ENCODE measurements around the gene RTEL1.
"Not testable (repeated sequence)": the region's sequence is repeated elsewhere in the genome, so short reads cannot be mapped to it uniquely, and the experiment has no call there.

The RTEL1 gene

DNA sequence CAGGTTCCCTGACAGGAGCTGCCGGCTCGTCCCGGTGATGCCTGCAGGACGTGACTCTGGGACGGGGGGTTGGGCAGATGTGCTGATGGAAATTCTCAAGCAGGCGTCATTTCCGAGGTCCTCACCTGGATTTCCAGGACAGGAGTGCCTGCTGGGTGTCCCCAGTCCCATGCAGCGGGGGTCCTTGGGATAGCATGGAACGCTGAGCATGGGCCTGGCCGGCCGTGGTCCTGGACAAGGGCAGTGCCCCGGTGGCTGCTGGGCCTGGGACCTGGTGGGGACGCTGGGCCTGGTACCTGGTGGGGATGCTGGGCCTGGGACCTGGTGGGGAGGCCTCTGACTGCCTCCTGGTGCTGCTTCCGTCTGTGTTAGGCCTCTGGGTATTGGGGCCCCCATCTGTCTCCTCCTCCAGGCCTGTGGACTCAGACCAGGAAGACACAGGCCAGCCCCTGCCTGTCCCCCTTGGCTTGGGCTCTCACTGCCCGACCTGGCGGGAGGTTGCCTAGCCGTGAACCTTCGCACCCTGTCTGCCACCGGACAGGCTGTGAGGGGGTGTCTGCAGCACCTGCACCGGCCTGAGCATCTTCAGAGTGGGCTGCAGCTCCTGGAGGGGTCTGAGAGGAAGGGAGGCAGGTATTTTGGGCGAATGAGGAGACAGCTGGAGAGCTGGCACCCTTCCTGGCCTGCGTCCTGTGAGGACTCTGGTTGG is 6.2 kb downstream of the RTEL1 start:
- no peaks in the 10 kb centered on the region for H3K9me3 ChIP-seq (ENCODE audit: control insufficient read depth, insufficient read depth, low read length)
- no peak overlapping the region for H3K9ac ChIP-seq (ENCODE audit: low read depth, low read length)
- H3K4me1 ChIP-seq (ENCODE audit: insufficient read depth, low read length): no peaks in the 10 kb centered on the region
- peaks cover 7% of the 10 kb centered on the region; the same call in 1 of the 2 replicates for H3K36me3 ChIP-seq (ENCODE audit: insufficient read depth, low read length)

DNA sequence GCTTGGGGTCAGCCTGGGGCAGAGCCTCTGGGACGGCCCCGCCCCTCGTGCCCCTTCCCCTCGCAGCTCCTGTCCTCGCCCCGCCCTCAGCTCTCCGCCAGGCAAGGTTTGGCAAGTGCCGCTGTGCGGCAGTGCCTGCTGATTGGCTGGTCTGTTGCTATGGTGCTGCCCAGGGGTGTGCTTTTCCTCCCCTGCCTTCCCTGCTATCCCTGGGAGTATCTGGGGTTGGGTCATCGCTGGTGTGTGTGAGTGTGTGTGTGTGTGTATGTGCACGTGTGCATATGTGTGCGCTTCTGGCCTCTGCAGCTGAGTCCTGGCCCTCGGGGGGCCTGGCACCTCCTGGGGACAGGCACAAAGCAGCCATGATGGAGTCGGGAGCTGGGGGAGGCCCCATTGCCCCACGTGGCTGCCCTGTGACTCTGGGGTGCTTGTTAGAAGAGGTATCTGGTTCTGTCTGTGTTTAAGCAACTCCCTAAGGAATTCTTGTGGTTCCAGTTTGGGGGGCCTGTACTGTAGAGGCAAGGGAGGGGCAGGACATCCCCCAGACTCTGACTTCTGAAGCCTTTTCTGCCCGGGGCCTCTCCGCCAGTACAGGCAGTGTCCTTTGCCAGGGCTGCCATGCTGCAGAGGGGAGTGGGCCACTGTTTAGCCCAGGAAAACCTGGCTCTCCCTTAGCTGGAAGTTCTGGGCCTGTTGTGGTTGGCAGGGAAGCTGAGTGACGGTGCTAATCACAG is 6.9 kb downstream of the RTEL1 start:
- H3K9me3 ChIP-seq (ENCODE audit: control insufficient read depth, insufficient read depth, low read length): no peaks in the 10 kb centered on the region
- no peak overlapping the region for H3K9ac ChIP-seq (ENCODE audit: low read depth, low read length)
- peaks cover 7% of the 10 kb centered on the region; the same call in 1 of the 2 replicates for H3K36me3 ChIP-seq (ENCODE audit: insufficient read depth, low read length)
- no peaks in the 10 kb centered on the region for H3K4me1 ChIP-seq (ENCODE audit: insufficient read depth, low read length)

DNA sequence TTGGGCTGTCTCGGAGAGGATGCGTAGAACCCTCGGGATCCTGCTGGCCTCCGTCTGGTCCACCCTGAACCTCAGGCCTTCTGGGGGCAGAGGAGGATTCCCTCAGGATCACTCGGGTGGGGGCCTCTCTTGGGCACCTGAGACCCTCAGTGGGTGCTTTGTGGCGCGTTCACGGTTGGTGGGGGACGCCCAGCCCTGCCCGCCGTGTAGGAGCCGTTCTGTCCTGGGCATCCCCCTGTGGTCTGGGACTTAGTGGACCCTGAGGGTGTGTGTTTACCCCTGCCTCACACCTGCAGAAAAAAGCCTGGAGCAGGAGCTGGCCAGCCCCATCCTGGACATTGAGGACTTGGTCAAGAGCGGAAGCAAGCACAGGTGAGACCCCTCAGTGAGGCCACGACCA is 7.6 kb downstream of the RTEL1 start:
- Histone ChIP-seq H3K4me1 (ENCODE audit: insufficient read depth, low read length) (no peaks in the 10 kb centered on the region), H3K9ac (ENCODE audit: low read depth, low read length) (no peak overlapping the region), H3K9me3 (ENCODE audit: control insufficient read depth, insufficient read depth, low read length) (no peaks in the 10 kb centered on the region), H3K36me3 (ENCODE audit: insufficient read depth, low read length) (peaks cover 10% of the 10 kb centered on the region)

DNA sequence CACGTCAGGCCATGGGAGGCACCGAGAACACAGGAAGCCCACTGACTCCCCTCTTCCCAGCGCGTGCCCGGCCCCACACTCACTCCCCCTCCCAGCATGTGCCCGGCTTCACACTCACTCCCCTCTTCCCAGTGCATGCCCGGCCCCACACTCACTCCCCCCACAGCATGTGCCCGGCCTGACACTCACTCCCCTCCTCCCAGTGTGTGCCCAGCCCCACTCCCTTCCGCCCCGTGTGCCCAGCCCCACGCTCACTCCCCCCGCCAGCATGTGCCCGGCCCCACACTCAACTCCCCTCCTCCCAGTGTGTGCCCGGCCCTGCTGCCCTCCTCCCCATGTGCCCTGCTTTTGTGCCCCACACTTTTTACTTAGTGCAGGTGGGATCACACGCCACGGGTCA is 9.7 kb downstream of the RTEL1 start:
- Histone ChIP-seq H3K9me3 (ENCODE audit: control insufficient read depth, insufficient read depth, low read length) (no peaks in the 10 kb centered on the region), H3K4me1 (ENCODE audit: insufficient read depth, low read length) (no peaks in the 10 kb centered on the region), H3K9ac (ENCODE audit: low read depth, low read length) (no peak overlapping the region), H3K36me3 (ENCODE audit: insufficient read depth, low read length) (peaks cover 7% of the 10 kb centered on the region)

DNA sequence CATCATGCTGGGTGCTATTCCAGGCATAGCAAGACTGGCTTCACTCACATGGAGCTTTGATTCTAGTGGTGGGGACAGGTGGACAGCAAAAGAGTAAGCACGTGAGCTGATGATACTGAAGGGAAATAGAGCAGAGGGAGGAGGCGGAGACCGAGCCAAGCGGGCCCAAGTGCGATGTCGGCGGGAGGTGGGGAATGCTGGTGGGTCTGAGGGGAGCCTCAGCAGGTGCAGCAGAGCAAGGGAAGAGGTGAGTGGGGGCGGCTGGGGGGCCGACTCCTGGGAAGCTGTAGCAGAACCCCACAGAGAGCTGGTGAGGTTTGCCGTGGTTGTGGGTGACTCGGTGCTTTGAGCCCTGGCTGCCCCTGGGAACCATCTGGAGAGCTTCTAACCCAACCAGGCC is 10.2 kb downstream of the RTEL1 start:
- Histone ChIP-seq H3K36me3 (ENCODE audit: insufficient read depth, low read length) (peaks cover 7% of the 10 kb centered on the region), H3K9ac (ENCODE audit: low read depth, low read length) (no peak overlapping the region), H3K9me3 (ENCODE audit: control insufficient read depth, insufficient read depth, low read length) (no peaks in the 10 kb centered on the region), H3K4me1 (ENCODE audit: insufficient read depth, low read length) (no peaks in the 10 kb centered on the region)

DNA sequence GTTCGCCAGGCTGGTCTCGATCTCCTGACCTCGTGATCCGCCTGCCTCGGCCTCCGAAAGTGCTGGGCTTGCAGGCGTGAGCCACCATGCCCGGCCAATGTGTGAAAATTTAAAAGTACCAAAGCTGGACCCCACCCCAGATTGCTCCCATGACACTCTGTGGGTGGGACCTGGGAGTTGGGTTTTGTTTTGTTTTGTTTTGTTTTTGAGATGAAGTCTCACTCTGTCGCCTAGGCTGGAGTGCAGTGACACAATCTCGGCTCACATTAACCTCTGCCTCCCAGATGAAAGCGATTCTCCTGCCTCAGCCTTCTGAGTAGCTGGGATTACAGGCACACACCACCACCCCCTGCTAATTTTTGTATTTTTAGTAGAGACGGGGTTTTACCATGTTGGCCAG is 13.6 kb downstream of the RTEL1 start:
- peaks cover 10% of the 10 kb centered on the region for H3K36me3 ChIP-seq (ENCODE audit: insufficient read depth, low read length)
- H3K4me1 ChIP-seq (ENCODE audit: insufficient read depth, low read length); H3K9me3 ChIP-seq (ENCODE audit: control insufficient read depth, insufficient read depth, low read length); H3K9ac ChIP-seq (ENCODE audit: low read depth, low read length): not testable (repeated sequence)

DNA sequence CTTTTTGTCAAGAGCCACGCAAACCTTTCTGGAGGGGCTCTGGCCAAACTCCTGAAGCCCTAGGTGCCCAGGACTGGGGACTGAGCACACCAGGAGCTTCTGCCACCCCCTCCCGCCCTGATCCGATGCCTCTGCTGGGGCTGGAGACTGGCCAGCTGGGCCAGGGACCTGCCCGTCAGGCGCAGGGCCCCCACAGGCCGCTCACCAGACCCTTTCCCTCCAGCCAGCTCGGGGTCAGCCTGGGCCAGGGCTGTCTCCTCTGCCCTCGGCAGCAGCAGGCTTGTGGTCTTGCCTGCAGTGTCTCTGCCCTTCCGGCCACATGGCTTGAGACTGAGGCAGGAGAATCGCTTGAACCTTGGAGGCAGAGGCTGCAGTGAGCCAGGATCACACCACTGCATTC is 14.6 kb downstream of the RTEL1 start:
- H3K4me1 ChIP-seq (ENCODE audit: insufficient read depth, low read length): no peaks in the 10 kb centered on the region
- peaks cover 7% of the 10 kb centered on the region for H3K36me3 ChIP-seq (ENCODE audit: insufficient read depth, low read length)
- H3K9me3 ChIP-seq (ENCODE audit: control insufficient read depth, insufficient read depth, low read length): no peaks in the 10 kb centered on the region
- no peak overlapping the region for H3K9ac ChIP-seq (ENCODE audit: low read depth, low read length)

DNA sequence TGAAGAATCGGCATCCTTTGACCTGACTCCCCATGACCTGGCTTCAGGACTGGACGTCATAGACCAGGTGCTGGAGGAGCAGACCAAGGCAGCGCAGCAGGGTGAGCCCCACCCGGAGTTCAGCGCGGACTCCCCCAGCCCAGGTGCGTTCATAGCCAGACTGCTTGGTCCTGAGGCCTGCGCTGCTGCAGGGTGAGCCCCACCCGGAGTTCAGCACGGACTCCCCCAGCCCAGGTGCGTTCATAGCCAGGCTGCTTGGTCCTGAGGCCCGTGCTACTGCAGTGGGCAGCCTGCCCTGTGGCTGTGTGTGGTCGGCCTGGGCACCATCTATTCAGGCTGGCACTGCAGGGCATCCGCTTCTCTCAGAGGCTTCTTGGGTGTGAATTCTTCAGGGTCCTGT is 15.8 kb downstream of the RTEL1 start:
- Histone ChIP-seq H3K4me1 (ENCODE audit: insufficient read depth, low read length) (no peaks in the 10 kb centered on the region), H3K9ac (ENCODE audit: low read depth, low read length) (no peak overlapping the region), H3K36me3 (ENCODE audit: insufficient read depth, low read length) (peaks cover 6% of the 10 kb centered on the region; the same call in 1 of the 2 replicates), H3K9me3 (ENCODE audit: control insufficient read depth, insufficient read depth, low read length) (no peaks in the 10 kb centered on the region)

DNA sequence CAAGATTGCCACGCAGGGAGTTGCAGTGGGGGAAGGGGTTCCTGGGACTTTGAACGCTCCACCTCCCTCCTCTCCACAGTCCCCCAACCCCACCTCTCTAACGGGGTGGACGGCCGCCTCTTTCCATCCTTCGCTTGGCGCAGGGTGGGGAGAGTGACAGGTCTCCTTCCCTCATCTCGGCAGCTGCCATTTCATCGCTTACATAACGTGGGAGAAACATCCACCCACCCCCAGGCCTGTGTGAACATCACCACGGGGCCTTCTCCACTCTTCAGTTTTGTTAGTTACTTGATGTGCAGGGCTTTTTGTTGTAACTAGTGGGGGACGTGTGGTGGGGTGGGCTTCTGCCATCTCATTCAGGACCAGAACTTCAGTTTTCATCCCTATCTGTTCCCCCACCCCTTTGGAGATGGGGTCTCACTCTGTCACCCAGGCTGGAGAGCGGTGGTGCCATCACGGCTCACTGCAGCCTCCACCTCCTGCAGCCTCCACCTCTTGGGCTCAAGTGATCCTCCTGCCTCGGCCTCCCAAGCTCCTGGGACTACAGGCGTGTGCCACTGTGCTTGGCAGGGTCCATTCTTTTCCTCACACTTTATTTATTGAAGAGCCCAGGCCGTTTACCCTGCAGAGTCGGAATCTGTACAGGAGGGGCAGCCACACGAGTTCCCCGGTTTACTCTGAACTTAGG is 17.7 kb downstream of the RTEL1 start:
- Histone ChIP-seq H3K9me3 (ENCODE audit: control insufficient read depth, insufficient read depth, low read length) (no peaks in the 10 kb centered on the region), H3K4me1 (ENCODE audit: insufficient read depth, low read length) (no peaks in the 10 kb centered on the region), H3K9ac (ENCODE audit: low read depth, low read length) (no peak overlapping the region), H3K36me3 (ENCODE audit: insufficient read depth, low read length) (peaks cover 3% of the 10 kb centered on the region; the same call in 1 of the 2 replicates)

DNA sequence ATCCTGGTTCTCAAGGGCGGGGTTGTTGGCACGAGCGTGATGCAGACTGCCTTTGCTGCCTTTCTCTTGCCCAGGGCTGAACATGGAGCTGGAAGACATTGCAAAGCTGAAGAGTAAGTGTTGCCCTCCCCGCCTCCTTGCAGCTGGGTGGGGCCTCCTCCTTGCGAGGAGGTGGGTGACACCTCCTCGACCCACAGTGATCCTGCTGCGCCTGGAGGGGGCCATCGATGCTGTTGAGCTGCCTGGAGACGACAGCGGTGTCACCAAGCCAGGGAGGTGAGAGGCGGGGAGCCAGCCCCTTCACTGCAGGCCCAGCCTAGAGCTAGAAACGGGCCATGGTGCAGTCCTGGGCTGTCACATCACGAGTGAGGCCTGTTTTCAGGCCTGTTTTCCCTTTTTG is 20.0 kb downstream of the RTEL1 start:
- H3K4me1 ChIP-seq (ENCODE audit: insufficient read depth, low read length): peaks cover under 1% of the 10 kb centered on the region; the same call in 1 of the 2 replicates
- H3K36me3 ChIP-seq (ENCODE audit: insufficient read depth, low read length): peaks cover 4% of the 10 kb centered on the region; the same call in 1 of the 2 replicates
- no peaks in the 10 kb centered on the region for H3K9me3 ChIP-seq (ENCODE audit: control insufficient read depth, insufficient read depth, low read length)
- H3K9ac ChIP-seq (ENCODE audit: low read depth, low read length): no peak overlapping the region

DNA sequence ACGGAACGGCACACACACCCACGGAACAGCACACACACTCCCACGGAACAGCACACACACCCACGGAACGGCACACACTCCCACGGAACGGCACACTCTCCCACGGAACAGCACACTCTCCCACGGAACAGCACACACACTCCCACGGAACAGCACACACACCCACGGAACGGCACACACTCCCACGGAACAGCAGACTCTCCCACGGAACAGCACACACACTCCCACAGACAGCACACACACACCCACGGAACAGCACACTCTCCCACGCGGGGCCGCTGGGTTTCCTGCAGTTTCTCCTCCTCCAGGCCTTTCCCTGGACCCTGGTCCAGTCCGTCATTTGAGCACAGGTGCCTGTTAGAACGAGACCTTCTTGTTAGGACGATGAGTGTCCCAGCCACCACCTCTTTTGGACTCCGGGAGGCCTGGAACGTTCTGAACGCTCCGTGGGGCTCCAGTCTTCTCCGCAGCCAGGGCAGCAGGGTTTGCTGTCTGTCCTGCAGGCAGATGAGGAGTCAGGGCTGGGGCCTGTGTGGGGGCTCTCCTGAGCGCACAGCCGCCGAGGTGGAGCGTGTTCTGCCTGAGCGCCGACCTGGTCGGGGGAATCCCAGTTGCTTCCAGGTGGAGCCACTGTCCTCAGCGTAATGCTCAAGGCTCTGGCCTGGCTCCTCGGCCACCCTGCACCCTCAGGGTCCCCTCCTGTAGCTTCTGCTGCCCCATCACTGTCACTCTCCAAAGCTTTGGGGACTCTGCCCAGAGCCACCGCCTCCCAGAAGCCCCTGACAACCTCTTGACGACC is 20.8 kb downstream of the RTEL1 start:
- Histone ChIP-seq H3K9me3 (ENCODE audit: control insufficient read depth, insufficient read depth, low read length) (no peaks in the 10 kb centered on the region), H3K9ac (ENCODE audit: low read depth, low read length) (no peak overlapping the region), H3K36me3 (ENCODE audit: insufficient read depth, low read length) (peaks cover 6% of the 10 kb centered on the region; the same call in 1 of the 2 replicates), H3K4me1 (ENCODE audit: insufficient read depth, low read length) (peaks cover 3% of the 10 kb centered on the region; the same call in 1 of the 2 replicates)

DNA sequence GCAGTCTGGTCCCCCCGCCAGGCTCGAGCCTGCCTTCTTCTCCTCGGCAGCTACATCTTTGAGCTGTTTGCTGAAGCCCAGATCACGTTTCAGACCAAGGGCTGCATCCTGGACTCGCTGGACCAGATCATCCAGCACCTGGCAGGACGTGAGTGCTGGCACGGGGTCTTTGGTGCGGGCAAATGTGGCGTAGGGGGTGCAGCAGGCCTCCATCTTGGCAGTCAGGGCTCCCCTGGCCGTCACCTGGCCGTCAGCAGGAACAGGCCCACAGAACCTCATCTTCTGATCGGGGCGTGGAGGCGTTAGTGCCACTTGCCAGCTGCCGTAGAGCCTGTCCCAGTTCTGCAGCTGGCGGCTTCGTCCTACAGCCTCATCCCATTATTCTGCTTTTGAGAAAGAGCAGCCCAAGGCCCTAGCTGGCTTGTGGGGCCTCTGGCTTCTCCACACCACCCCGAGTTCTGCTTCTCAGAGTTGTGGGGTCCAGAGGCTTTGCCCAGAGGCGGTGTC is 21.7 kb downstream of the RTEL1 start:
- Histone ChIP-seq H3K9me3 (ENCODE audit: control insufficient read depth, insufficient read depth, low read length) (no peaks in the 10 kb centered on the region), H3K4me1 (ENCODE audit: insufficient read depth, low read length) (peaks cover 3% of the 10 kb centered on the region; the same call in 1 of the 2 replicates), H3K36me3 (ENCODE audit: insufficient read depth, low read length) (peaks cover 6% of the 10 kb centered on the region; the same call in 1 of the 2 replicates), H3K9ac (ENCODE audit: low read depth, low read length) (no peak overlapping the region)

DNA sequence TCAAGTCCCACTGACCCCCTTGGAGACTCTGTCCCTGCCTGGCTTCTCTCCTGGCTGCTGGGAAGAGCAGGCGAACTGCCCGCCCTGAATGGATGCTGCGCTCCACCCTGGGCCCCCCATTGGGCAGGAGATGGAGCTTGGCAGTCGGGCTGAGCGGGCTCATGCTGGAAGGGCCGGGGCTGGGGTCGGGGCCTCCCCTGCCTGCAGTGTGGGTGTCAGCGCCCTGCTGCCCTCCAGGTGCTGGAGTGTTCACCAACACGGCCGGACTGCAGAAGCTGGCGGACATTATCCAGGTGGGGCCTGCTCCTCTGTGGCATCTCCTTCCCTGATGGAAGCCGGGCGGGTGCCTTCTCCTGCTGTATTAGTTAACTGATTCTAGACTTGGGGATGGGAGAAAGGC is 22.3 kb downstream of the RTEL1 start:
- Histone ChIP-seq H3K9ac (ENCODE audit: low read depth, low read length) (no peak overlapping the region), H3K36me3 (ENCODE audit: insufficient read depth, low read length) (peaks cover 6% of the 10 kb centered on the region; the same call in 1 of the 2 replicates), H3K9me3 (ENCODE audit: control insufficient read depth, insufficient read depth, low read length) (no peaks in the 10 kb centered on the region), H3K4me1 (ENCODE audit: insufficient read depth, low read length) (peaks cover 3% of the 10 kb centered on the region; the same call in 1 of the 2 replicates)

Measured in ES-I3 (cell line).